ENCODE results near the gene KRT31. TPM values are rescaled to one million over a fixed set of nuclear protein-coding genes. Genes with fewer than 3 reads are reported as not detected.

The KRT31 gene
- total and polyA plus RNA-seq, 8 donors: not detected

DNA sequence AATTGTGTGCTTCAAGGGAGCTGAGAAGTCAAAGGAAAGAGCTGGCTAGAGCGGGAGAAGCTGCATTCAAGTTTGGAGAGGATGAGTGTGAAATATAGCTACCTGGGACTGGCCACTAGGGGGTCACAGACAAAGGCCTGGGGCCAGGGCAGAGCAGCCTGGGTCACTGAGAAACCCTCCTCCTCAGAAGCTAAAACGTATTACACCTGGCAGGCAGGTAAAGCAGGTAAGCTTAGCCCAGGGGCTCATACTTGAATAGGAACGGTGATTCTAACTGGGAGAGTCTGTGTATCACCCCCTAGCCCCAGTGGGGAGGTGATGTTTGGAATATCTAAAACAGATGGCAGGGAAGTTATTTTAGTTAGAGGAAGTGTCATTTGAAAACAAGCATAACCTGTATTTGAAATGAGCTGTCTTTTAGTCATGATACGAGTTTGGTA, 20.2 kb upstream of the KRT31 start:
- no peak overlapping the region for H3K4me3 ChIP-seq
- no peaks in the 10 kb centered on the region for H3K27me3 ChIP-seq
- intact Hi-C loops (cut with DNase I): no loop called here
- DNase-seq: no peak
- no peaks in the 10 kb centered on the region for H3K4me1 ChIP-seq
- ATAC-seq: no peak
- H3K27ac ChIP-seq: no peak overlapping the region
- no peaks in the 10 kb centered on the region for H3K36me3 ChIP-seq
- H3K9me3 ChIP-seq: no peaks in the 10 kb centered on the region
- TF ChIP-seq, protein P1, sequence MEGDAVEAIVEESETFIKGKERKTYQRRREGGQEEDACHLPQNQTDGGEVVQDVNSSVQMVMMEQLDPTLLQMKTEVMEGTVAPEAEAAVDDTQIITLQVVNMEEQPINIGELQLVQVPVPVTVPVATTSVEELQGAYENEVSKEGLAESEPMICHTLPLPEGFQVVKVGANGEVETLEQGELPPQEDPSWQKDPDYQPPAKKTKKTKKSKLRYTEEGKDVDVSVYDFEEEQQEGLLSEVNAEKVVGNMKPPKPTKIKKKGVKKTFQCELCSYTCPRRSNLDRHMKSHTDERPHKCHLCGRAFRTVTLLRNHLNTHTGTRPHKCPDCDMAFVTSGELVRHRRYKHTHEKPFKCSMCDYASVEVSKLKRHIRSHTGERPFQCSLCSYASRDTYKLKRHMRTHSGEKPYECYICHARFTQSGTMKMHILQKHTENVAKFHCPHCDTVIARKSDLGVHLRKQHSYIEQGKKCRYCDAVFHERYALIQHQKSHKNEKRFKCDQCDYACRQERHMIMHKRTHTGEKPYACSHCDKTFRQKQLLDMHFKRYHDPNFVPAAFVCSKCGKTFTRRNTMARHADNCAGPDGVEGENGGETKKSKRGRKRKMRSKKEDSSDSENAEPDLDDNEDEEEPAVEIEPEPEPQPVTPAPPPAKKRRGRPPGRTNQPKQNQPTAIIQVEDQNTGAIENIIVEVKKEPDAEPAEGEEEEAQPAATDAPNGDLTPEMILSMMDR (IDR thresholded peaks at IDR 0.05): peak; percentile 14 to 21

DNA sequence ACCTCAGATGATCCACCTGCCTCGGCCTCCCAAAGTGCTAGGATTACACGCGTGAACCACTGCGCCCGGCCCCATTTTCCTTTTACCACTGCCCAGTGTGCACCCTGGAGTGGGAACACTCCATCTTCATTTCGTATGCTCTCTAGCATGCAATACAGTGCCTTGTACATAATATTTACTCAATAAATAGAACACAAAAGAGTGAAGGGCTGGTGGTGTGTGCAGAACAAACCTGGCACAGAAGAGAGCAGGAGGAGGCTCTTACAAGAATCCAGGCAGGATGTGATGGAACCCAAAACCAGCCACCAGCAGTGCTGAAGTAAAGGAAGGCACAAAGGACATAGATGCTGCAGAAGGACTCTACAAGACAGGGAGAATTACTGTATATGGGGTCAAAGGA, 19.7 kb upstream of the KRT31 start:
- H3K4me3 ChIP-seq: no peak overlapping the region
- DNase-seq (no peak), ATAC-seq (no peak)
- no peaks in the 10 kb centered on the region for H3K9me3 ChIP-seq
- H3K27ac ChIP-seq: no peak overlapping the region
- intact Hi-C loops (cut with DNase I): no loop called here
- TF ChIP-seq, protein P1 (IDR thresholded peaks at IDR 0.05): no peak
- H3K36me3 ChIP-seq: no peaks in the 10 kb centered on the region
- no peaks in the 10 kb centered on the region for H3K27me3 ChIP-seq
- H3K4me1 ChIP-seq: no peaks in the 10 kb centered on the region

DNA sequence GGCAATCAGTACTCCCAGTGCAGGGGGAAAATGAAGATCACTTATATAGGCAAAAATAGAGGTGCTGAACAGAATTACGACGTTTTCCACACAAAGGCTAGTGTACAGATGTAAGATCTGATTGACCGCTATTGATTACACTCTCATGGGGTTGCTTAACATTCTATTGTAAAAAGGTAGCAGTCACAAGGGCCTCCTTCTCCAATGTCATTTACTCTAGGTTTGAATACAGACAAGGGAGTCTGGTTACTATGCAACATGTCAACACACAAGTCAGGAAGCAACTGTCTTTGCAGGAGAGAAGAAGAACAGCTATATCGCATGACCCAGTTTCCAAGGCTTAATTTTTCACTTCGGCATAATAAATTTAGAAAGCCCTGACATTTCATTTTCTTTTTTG, 19.1 kb upstream of the KRT31 start:
- H3K36me3 ChIP-seq: no peaks in the 10 kb centered on the region
- intact Hi-C loops (cut with DNase I): no loop called here
- no peaks in the 10 kb centered on the region for H3K27me3 ChIP-seq
- H3K9me3 ChIP-seq: no peaks in the 10 kb centered on the region
- H3K27ac ChIP-seq: no peak overlapping the region
- no peak overlapping the region for H3K4me3 ChIP-seq
- TF ChIP-seq, protein P1 (IDR thresholded peaks at IDR 0.05): no peak
- ATAC-seq (no peak), DNase-seq (no peak)
- H3K4me1 ChIP-seq: no peaks in the 10 kb centered on the region

DNA sequence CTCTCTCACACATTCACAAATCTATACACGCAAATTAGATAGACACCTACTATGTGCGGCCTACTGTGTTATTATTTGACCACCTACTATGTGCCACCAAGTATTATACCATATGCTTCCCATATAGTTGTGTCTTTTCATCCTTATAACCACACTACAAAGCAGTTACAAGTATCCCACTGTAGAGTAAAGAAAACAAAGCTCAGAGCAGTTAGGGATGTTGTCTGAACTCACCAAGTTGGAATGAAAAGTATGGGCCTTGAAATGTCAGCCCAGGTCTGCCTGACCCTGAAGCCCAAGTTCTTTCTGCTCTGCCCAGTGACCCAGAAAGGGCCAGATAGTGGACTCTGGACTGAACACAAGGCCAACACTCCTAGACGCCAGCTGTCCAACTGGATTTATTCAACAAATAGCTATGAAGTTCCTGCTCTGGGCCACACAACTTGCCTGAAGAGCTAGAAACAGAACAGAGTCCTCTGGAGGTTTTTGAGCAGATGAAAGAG, 18.5 kb upstream of the KRT31 start:
- H3K36me3 ChIP-seq: no peaks in the 10 kb centered on the region
- TF ChIP-seq, protein P1 (IDR thresholded peaks at IDR 0.05): no peak
- DNase-seq (no peak), ATAC-seq (peak; percentile 43)
- H3K9me3 ChIP-seq: no peaks in the 10 kb centered on the region
- no peaks in the 10 kb centered on the region for H3K27me3 ChIP-seq
- H3K27ac ChIP-seq: no peak overlapping the region
- intact Hi-C loops (cut with DNase I): no loop called here
- H3K4me3 ChIP-seq: no peak overlapping the region
- H3K4me1 ChIP-seq: no peaks in the 10 kb centered on the region

DNA sequence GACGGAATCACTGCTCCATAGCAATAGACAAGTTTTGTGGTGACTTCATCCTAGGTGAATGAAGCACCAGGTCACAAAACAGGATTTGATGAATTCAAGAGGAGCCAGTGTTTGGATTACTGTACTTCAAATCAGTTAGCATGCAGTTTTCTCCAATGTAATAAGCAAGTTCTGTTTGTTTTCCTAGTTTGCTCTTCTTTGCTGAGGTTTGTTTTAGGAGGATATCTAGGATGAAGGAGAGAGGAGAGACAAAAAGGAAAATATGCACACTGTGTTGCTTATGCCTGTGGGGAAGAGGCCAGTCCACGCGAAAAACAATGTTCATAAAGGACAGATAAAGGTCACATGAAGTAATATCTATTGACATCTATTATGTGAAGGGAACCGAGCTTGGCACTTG, 18.0 kb upstream of the KRT31 start:
- intact Hi-C loops (cut with DNase I): no loop called here
- Histone ChIP-seq H3K9me3 (no peaks in the 10 kb centered on the region), H3K4me1 (no peaks in the 10 kb centered on the region), H3K27me3 (no peaks in the 10 kb centered on the region), H3K27ac (no peak overlapping the region), H3K36me3 (no peaks in the 10 kb centered on the region), H3K4me3 (no peak overlapping the region)
- TF ChIP-seq, protein P1 (IDR thresholded peaks at IDR 0.05): no peak
- ATAC-seq (no peak), DNase-seq (no peak)

All from left lung (tissue), 10 donors.